Measurements from ENCODE around the gene ARRB1. TPM values are rescaled to one million over a fixed set of nuclear protein-coding genes. Genes with fewer than 3 reads are reported as not detected.
"Not testable (repeated sequence)": the region's sequence is repeated elsewhere in the genome, so short reads cannot be mapped to it uniquely, and the experiment has no call there.

ARRB1 gene
- total RNA-seq, 4 donors from 2014 or later, result 41.1 to 102 (median 76.7) TPM

- intact Hi-C loops (cut with DNase I), result no loop called here
- H3K4me1 ChIP-seq, result peaks cover 9 to 35% (median 27%) of the 10 kb centered on the region in 4 donors
- DNase-seq (ENCODE audit: extremely low spot score), result no peak
- H3K9me3 ChIP-seq, result no peaks in the 10 kb centered on the region
- H3K36me3 ChIP-seq, result no peaks in the 10 kb centered on the region
- TF ChIP-seq EP300 (IDR thresholded peaks at IDR 0.05), result no peak
- peak in 1 of 2 donors; percentile 43 for TF ChIP-seq POLR2AphosphoS5 (IDR thresholded peaks at IDR 0.05)
- no peak for TF ChIP-seq POLR2A (IDR thresholded peaks at IDR 0.05; ENCODE audit: low read depth)
- no peak for TF ChIP-seq CTCF (IDR thresholded peaks at IDR 0.05)
- 56% methylated on average over 7 of the region's 7 CpGs for WGBS
- H3K4me3 ChIP-seq, result no peak overlapping the region
- H3K27me3 ChIP-seq, result no peaks in the 10 kb centered on the region
- H3K27ac ChIP-seq (replicated peaks in 1 of 4), result peak overlapping the region; percentile 38 to 74 (median 59)
Measured at GRCh38 chr11:75380716-75381420, 29.4 kb upstream of the ARRB1 start.

DNA sequence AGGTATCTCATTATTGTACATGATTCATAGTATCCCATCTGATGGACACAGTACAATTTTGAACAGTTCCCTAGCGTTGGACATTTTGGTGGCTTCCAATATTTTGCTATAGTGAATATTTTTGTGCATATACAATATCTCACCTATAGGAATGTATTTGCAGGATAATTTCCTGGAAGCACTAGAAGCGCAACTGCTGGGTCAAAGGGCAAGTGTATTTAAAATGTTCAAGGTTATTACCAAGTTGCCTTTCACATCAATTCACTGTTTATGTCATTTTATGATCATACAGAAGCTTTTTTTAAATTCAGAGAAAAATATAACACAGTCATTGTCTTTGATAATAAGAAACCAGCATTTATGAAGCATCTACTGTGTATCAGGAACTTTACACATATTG lies 28.8 kb upstream of the ARRB1 start:
- Histone ChIP-seq H3K4me1 (peaks cover 9 to 35% (median 27%) of the 10 kb centered on the region in 4 donors), H3K27ac (replicated peaks in 1 of 4) (peak overlapping the region; percentile 38 to 74 (median 59)), H3K27me3 (no peaks in the 10 kb centered on the region), H3K4me3 (no peak overlapping the region), H3K36me3 (no peaks in the 10 kb centered on the region), H3K9me3 (no peaks in the 10 kb centered on the region)
- no peak for DNase-seq (ENCODE audit: extremely low spot score)
- TF ChIP-seq EP300 (IDR thresholded peaks at IDR 0.05), result no peak
- TF ChIP-seq POLR2AphosphoS5 (IDR thresholded peaks at IDR 0.05), result no peak
- TF ChIP-seq CTCF (IDR thresholded peaks at IDR 0.05), result no peak
- WGBS, result 91% methylated on average over 2 of the region's 2 CpGs
- intact Hi-C loops (cut with DNase I), result no loop called here

DNA sequence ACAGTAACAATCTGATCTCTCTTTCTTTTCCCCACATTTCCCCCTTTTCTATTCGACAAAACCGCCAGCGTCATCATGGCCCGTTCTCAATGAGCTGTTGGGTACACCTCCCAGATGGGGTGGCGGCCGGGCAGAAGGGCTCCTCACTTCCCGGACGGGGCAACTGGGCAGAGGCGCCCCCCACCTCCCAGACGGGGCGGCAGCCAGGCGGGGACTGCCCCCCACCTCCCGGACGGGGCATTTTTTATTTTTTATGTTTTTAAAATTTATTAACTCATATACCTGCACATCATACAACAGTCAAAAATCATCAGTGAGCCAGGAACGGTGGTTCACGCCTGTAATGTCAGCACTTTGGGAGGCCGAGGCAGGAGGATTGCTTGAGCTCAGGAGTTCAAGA lies 27.3 kb upstream of the ARRB1 start:
- H3K4me1 ChIP-seq, result peaks cover 4 to 25% (median 18%) of the 10 kb centered on the region in 4 donors
- 92% methylated on average over 17 of the region's 17 CpGs for WGBS
- H3K9me3 ChIP-seq; H3K36me3 ChIP-seq; H3K4me3 ChIP-seq; H3K27me3 ChIP-seq; DNase-seq (ENCODE audit: extremely low spot score); intact Hi-C loops (cut with DNase I); H3K27ac ChIP-seq (replicated peaks in 1 of 4): not testable (repeated sequence)

- WGBS, result 83% methylated on average over 9 of the region's 9 CpGs
- no peak for DNase-seq (ENCODE audit: extremely low spot score)
- intact Hi-C loops (cut with DNase I), result no loop called here
- Histone ChIP-seq H3K27me3 (no peaks in the 10 kb centered on the region), H3K36me3 (no peaks in the 10 kb centered on the region), H3K4me1 (peaks cover under 1 to 38% (median 31%) of the 10 kb centered on the region in 4 donors), H3K4me3 (no peak overlapping the region), H3K27ac (replicated peaks in 1 of 4) (no peak overlapping the region), H3K9me3 (no peaks in the 10 kb centered on the region)
- TF ChIP-seq POLR2A (IDR thresholded peaks at IDR 0.05; ENCODE audit: low read depth) (no peak), CTCF (IDR thresholded peaks at IDR 0.05) (no peak), EP300 (IDR thresholded peaks at IDR 0.05) (no peak), POLR2AphosphoS5 (IDR thresholded peaks at IDR 0.05) (no peak)
Measured at GRCh38 chr11:75376175-75376574, 24.7 kb upstream of the ARRB1 start.

GRCh38 chr11:75375626-75376025 lies 24.2 kb upstream of the ARRB1 start:
- intact Hi-C loops (cut with DNase I), result no loop called here
- Histone ChIP-seq H3K27me3 (no peaks in the 10 kb centered on the region), H3K9me3 (no peaks in the 10 kb centered on the region), H3K27ac (replicated peaks in 1 of 4) (no peak overlapping the region), H3K4me1 (peaks cover 0 to 32% (median 26%) of the 10 kb centered on the region in 4 donors), H3K36me3 (no peaks in the 10 kb centered on the region), H3K4me3 (no peak overlapping the region)
- TF ChIP-seq EP300 (IDR thresholded peaks at IDR 0.05) (no peak), POLR2A (IDR thresholded peaks at IDR 0.05; ENCODE audit: low read depth) (no peak), CTCF (IDR thresholded peaks at IDR 0.05) (no peak), POLR2AphosphoS5 (IDR thresholded peaks at IDR 0.05) (no peak)
- WGBS, result 91% methylated on average over 7 of the region's 8 CpGs
- no peak for DNase-seq (ENCODE audit: extremely low spot score)
